Kidney (tissue), 14 donors: ENCODE data around the gene C1orf198. TPM values are rescaled to one million over a fixed set of nuclear protein-coding genes. Genes with fewer than 3 reads are reported as not detected.

Source experiments
- DNase-seq, 5 donors: peaks; one replicate each; pipeline ENCODE4 v3.0.0-alpha.2; 2013 to 2020
- FAIRE-seq: peaks from 2 replicates; lab custom pipeline; 2012; peaks lifted over from hg19 to GRCh38; lab: Jason Lieb, UNC
- H3K27ac ChIP-seq, 2 donors: one replicate each; pipeline ENCODE4 v1.7.0; 2013; ENCODE audit warnings: low read depth in 2 of 2, low read length in 2 of 2, inconsistent platforms in 1 of 2
- H3K27me3 ChIP-seq: one replicate; pipeline ENCODE4 v1.7.1; 2013; ENCODE audit warnings: low read length, inconsistent platforms; ENCODE audit not compliant: control insufficient read depth, insufficient read depth
- H3K36me3 ChIP-seq, 3 donors: one replicate each; pipeline versions ENCODE4 v1.7.0 to v1.7.1; 2013; ENCODE audit warnings: low read length in 3 of 3, control low read depth in 1 of 3, inconsistent platforms in 1 of 3; ENCODE audit not compliant: insufficient read depth in 3 of 3, control insufficient read depth in 2 of 3
- H3K4me1 ChIP-seq, 3 donors: one replicate each; pipeline versions ENCODE4 v1.7.0 to v1.7.1; 2013; ENCODE audit warnings: low read length in 3 of 3, inconsistent platforms in 1 of 3, low read depth in 1 of 3; ENCODE audit not compliant: control insufficient read depth in 2 of 3, insufficient read depth in 2 of 3
- H3K4me3 ChIP-seq, 3 donors: one replicate each; pipeline versions ENCODE4 v1.7.0 to v1.8.1; 2013; ENCODE audit warnings: low read length in 3 of 3, control low read depth in 1 of 3, inconsistent platforms in 1 of 3
- H3K9ac ChIP-seq, 3 donors: one replicate each; pipeline versions ENCODE4 v1.7.0 to v1.7.1; 2013; ENCODE audit warnings: low read length in 3 of 3, control low read depth in 1 of 3, inconsistent platforms in 1 of 3
- H3K9me3 ChIP-seq, 3 donors: one replicate each; pipeline versions ENCODE4 v1.7.0 to v1.7.1; 2013; ENCODE audit warnings: low read length in 3 of 3, control low read depth in 1 of 3, inconsistent platforms in 1 of 3; ENCODE audit not compliant: control insufficient read depth in 2 of 3, insufficient read depth in 1 of 3
- CTCF ChIP-seq: IDR thresholded peaks from 3 replicates; pipeline ENCODE4 v1.5.1; 2012; ENCODE audit warnings: mild to moderate bottlenecking, moderate library complexity, borderline replicate concordance; ENCODE audit not compliant: insufficient read depth; ENCODE audit errors: extremely low read depth
- intact Hi-C: fragments of 100-400 bp; cut with DNase I; formaldehyde crosslinking; loops from one replicate; pipeline ENCODE4 v1.11.1; 2022
- polyA plus RNA-seq: library from polyadenylated mRNA; stranded (reverse); fragments of 350-450 nt; fragmentation: Illumina TruSeq; extraction: RNeasy Lipid Tissue Mini Kit (QIAGEN cat#74804); gene quantifications from one replicate; pipeline ENCODE4 v1.2.3, GENCODE V29; 2014; ENCODE audit warnings: low read depth, low replicate concordance; ENCODE audit not compliant: insufficient read depth
- total RNA-seq: library from RNA; stranded (reverse); fragmentation: NEBNext Ultra II Directional; extraction: Animal tissue kit (Norgen Biotek cat#: 25700); gene quantifications from one replicate; pipeline ENCODE4 v1.2.1, GENCODE V29; 2021
- donor health status: control.
- donor health status: control.
- donor health status: control.
- donor health status: control.
- donor health status: control.
- donor health status: DM: yes; HTN: yes; CAD: no.
- donor health status: Normal renal cell carcinoma (clear cell type).

The C1orf198 gene
- total and polyA plus RNA-seq, 2 donors from 2014 or later: 15.4 to 45.3 TPM

GRCh38 chr1:230861970-230862595 lies 6.2 kb downstream of the C1orf198 start:
- H3K27ac ChIP-seq: no peak overlapping the region
- H3K4me3 ChIP-seq: no peak overlapping the region
- H3K27me3 ChIP-seq: no peaks in the 10 kb centered on the region
- intact Hi-C loops: no loop called here
- H3K4me1 ChIP-seq: peaks cover 0 to 39% (median 34%) of the 10 kb centered on the region in 3 donors
- H3K9ac ChIP-seq: no peak overlapping the region
- H3K36me3 ChIP-seq: no peaks in the 10 kb centered on the region
- no peaks in the 10 kb centered on the region for H3K9me3 ChIP-seq
- TF ChIP-seq CTCF: no peak
- FAIRE-seq (no peak), DNase-seq (no peak)

GRCh38 chr1:230861489-230861888 lies 6.8 kb downstream of the C1orf198 start:
- DNase-seq: no peak
- no peak for FAIRE-seq
- H3K27ac ChIP-seq: no peak overlapping the region
- H3K4me1 ChIP-seq: peaks cover 0 to 35% (median 32%) of the 10 kb centered on the region in 3 donors
- no peak for TF ChIP-seq CTCF
- no peaks in the 10 kb centered on the region for H3K27me3 ChIP-seq
- no peaks in the 10 kb centered on the region for H3K9me3 ChIP-seq
- H3K36me3 ChIP-seq: no peaks in the 10 kb centered on the region
- H3K9ac ChIP-seq: no peak overlapping the region
- H3K4me3 ChIP-seq: no peak overlapping the region
- intact Hi-C loops: no loop called here

GRCh38 chr1:230860617-230861384 lies 7.5 kb downstream of the C1orf198 start:
- no peak for TF ChIP-seq CTCF
- DNase-seq (no peak), FAIRE-seq (no peak)
- Histone ChIP-seq H3K27ac (no peak overlapping the region), H3K4me3 (no peak overlapping the region), H3K9me3 (no peaks in the 10 kb centered on the region), H3K9ac (no peak overlapping the region), H3K36me3 (no peaks in the 10 kb centered on the region), H3K27me3 (no peaks in the 10 kb centered on the region), H3K4me1 (peaks cover 0 to 31% (median 26%) of the 10 kb centered on the region in 3 donors)
- intact Hi-C loops: no loop called here
